Neural crest cell (in vitro differentiated cells): Measurements from ENCODE around the gene UBASH3B. TPM values are rescaled to one million over a fixed set of nuclear protein-coding genes. Genes with fewer than 3 reads are reported as not detected.
A peak's percentile ranks its signal among the peaks of the same experiment; 100 is the strongest.

Source experiments
- DNase-seq: peaks from one replicate; pipeline ENCODE4 v3.0.0; 2021; ENCODE audit warnings: low read depth, mixed read lengths, low spot score
- H3K27ac Mint-ChIP-seq: one replicate; pipeline ENCODE4 v1.8.0; 2021; ENCODE audit warnings: mild to moderate bottlenecking, mixed read lengths; ENCODE audit not compliant: unreplicated experiment
- H3K27me3 Mint-ChIP-seq: 2 replicates; pipeline ENCODE4 v1.8.0; 2021; ENCODE audit warnings: low read depth, mild to moderate bottlenecking, mixed read lengths
- H3K36me3 Mint-ChIP-seq: 2 replicates; pipeline ENCODE4 v1.8.0; 2021; ENCODE audit warnings: low read depth, mild to moderate bottlenecking, mixed read lengths
- H3K4me1 Mint-ChIP-seq: 2 replicates; pipeline ENCODE4 v1.8.0; 2021; ENCODE audit warnings: mixed read lengths
- H3K4me3 Mint-ChIP-seq: one replicate; pipeline ENCODE4 v1.8.0; 2021; ENCODE audit warnings: mild to moderate bottlenecking, mixed read lengths
- H3K9me3 Mint-ChIP-seq: 2 replicates; pipeline ENCODE4 v1.8.0; 2021; ENCODE audit warnings: mixed read lengths
- total RNA-seq: library from RNA; stranded (reverse); gene quantifications from 2 replicates; pipeline ENCODE4 v1.2.1, GENCODE V29; 2021
- TF ChIP-seq, protein P1 (sequence below): fragments of 200-600 bp; sonication (generic); conservative IDR thresholded peaks from 2 replicates; pipeline ENCODE4 v1.5.0; 2021; ENCODE audit warnings: antibody characterized with exemption, mild to moderate bottlenecking

The UBASH3B gene
- total RNA-seq, 1 donor from 2014 or later: 6.8 TPM

DNA sequence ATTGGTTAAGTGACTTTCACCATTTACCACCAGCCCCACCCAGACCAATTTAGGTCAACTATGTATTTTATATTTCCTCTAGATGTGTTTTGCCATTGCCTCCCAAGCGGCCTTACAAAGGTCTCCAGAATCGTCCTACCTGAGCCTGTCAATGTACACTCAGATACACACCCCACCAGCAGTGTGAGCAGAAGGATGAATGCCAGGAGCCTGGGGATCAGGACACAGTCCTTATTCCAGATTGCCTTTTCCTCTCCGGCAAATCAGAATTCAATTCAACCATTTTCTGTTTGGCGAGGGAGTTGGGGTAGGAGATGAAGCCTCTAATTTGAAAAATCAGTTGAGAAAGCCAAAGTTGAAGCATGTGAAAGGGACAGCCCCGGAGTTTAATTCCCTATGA is 147.4 kb downstream of the UBASH3B start:
- DNase-seq: no peak
- peaks cover 24% of the 10 kb centered on the region for H3K4me1 Mint-ChIP-seq
- no peaks in the 10 kb centered on the region for H3K36me3 Mint-ChIP-seq
- TF ChIP-seq, protein P1, sequence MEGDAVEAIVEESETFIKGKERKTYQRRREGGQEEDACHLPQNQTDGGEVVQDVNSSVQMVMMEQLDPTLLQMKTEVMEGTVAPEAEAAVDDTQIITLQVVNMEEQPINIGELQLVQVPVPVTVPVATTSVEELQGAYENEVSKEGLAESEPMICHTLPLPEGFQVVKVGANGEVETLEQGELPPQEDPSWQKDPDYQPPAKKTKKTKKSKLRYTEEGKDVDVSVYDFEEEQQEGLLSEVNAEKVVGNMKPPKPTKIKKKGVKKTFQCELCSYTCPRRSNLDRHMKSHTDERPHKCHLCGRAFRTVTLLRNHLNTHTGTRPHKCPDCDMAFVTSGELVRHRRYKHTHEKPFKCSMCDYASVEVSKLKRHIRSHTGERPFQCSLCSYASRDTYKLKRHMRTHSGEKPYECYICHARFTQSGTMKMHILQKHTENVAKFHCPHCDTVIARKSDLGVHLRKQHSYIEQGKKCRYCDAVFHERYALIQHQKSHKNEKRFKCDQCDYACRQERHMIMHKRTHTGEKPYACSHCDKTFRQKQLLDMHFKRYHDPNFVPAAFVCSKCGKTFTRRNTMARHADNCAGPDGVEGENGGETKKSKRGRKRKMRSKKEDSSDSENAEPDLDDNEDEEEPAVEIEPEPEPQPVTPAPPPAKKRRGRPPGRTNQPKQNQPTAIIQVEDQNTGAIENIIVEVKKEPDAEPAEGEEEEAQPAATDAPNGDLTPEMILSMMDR: no peak
- H3K4me3 Mint-ChIP-seq: no peak overlapping the region
- H3K27me3 Mint-ChIP-seq: no peaks in the 10 kb centered on the region
- no peak overlapping the region for H3K27ac Mint-ChIP-seq
- H3K9me3 Mint-ChIP-seq: no peaks in the 10 kb centered on the region

DNA sequence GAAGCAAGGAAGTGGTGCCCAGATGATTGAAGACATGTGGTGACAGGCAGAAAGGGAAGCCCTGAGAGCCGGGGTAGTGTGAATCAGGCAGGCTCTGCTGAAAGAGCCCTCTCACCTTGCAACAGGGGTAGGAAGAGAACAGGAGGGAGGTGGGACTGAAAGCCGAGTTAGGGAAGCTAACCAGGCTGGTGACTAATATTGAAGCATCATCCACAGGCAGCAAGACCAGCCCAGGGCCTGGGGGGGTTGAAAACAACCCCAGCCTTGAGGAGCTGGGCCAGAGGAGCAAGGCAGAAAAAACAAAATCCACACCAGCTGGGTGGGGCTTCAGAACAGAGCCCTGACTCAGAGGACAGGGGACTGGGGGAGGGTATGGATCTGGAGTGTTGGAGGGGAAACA is 147.8 kb downstream of the UBASH3B start:
- Mint-ChIP-seq H3K4me1 (peaks cover 27% of the 10 kb centered on the region), H3K36me3 (no peaks in the 10 kb centered on the region), H3K27ac (peak overlapping the region; percentile 72), H3K4me3 (no peak overlapping the region), H3K9me3 (no peaks in the 10 kb centered on the region), H3K27me3 (no peaks in the 10 kb centered on the region)
- TF ChIP-seq, protein P1: no peak
- no peak for DNase-seq

DNA sequence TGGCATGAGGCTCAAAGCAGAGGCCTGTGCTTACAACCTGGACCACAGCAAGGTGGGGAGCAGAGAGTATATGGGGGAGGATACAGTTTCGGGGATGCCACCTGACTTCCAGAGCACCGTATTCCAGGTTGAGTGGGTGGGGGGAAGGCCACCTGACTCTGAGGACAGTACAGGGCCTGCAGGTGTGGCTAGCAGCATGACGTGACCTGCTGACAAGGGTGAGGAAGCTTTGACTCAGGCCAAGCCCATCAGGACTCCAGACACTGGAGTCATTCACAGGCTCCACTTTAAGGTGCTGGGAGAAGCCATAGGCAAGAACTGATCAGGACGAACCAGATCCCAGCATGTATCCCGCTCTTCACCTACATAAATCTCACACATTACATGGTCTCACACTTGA is 148.2 kb downstream of the UBASH3B start:
- no peaks in the 10 kb centered on the region for H3K9me3 Mint-ChIP-seq
- no peak overlapping the region for H3K4me3 Mint-ChIP-seq
- TF ChIP-seq, protein P1: no peak
- DNase-seq: no peak
- H3K36me3 Mint-ChIP-seq: no peaks in the 10 kb centered on the region
- H3K27me3 Mint-ChIP-seq: no peaks in the 10 kb centered on the region
- peaks cover 31% of the 10 kb centered on the region for H3K4me1 Mint-ChIP-seq
- H3K27ac Mint-ChIP-seq: peak overlapping the region; percentile 72

DNA sequence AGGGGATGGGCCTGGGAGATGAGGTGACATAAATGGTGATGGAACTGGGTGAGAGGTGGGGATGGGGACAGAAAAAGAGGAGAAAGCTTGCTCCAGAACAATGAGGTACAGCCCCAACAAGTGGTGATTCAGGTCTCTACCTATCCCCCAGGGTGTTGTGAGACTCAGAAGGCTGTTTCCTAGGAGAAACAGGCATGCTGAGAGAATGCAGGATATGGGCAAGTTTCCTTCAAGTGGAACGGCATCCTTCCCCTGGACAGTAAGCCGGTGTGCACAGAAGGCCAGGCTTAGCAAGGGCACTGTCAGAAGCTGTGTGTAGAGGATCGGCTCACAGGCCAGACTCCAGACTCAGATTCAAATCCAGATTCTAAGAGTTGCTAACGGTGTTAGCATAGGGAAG is 148.6 kb downstream of the UBASH3B start:
- Mint-ChIP-seq H3K27me3 (no peaks in the 10 kb centered on the region), H3K9me3 (no peaks in the 10 kb centered on the region), H3K36me3 (no peaks in the 10 kb centered on the region), H3K4me1 (peaks cover 32% of the 10 kb centered on the region), H3K27ac (no peak overlapping the region), H3K4me3 (no peak overlapping the region)
- TF ChIP-seq, protein P1: no peak
- DNase-seq: no peak

DNA sequence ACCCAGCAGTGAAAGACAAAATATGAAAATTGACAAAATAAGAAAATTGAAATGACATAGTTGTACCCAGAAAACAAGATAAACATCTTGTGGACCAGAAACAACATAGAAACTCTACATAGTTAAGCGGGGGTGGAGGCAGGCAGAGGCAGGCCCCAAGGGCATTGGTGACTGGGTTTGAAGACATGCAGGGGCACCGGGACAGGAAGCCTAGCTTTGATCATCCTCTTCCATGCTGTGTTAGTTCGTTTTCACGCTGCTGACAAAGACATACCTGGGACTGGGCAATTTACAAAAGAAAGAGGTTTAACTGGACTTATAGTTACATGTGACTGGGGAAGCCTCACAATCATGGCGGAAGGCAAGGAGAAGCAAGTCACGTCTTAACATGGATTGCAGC is 149.3 kb downstream of the UBASH3B start:
- Mint-ChIP-seq H3K27ac (peak overlapping the region; percentile 9), H3K4me3 (no peak overlapping the region), H3K9me3 (no peaks in the 10 kb centered on the region), H3K36me3 (no peaks in the 10 kb centered on the region), H3K27me3 (no peaks in the 10 kb centered on the region), H3K4me1 (peaks cover 32% of the 10 kb centered on the region)
- TF ChIP-seq, protein P1: no peak
- no peak for DNase-seq
